HG03354 (cell line): ENCODE measurements around the gene STAB2.

ENCODE experiments used
- ATAC-seq: cut with Tn5 transposase; IDR thresholded peaks from one replicate; pipeline ENCODE4 v1.9.1; 2021; ENCODE audit warnings: mild to moderate bottlenecking; ENCODE audit not compliant: unreplicated experiment, poor library complexity, severe bottlenecking

Gene STAB2

DNA sequence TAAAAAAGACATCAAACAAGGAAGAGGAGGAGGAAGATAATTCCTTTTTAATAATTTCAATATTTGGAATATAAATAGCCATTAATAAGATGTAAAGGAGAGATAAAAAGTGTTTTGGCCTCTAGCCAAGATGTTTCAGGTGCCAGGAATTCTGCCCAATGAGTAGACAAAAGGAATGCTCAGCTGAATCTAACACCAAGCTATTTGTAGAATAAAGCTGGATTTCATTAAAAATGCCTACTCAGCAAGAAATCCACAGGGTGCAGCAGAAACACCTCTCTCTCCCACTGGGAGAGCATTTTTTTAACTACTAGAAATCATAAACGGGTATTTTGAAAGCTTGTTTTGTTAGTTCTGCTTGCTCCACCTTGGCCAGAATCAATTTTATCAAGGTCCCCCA is 4.1 kb upstream of the STAB2 start:
- no peak for ATAC-seq

DNA sequence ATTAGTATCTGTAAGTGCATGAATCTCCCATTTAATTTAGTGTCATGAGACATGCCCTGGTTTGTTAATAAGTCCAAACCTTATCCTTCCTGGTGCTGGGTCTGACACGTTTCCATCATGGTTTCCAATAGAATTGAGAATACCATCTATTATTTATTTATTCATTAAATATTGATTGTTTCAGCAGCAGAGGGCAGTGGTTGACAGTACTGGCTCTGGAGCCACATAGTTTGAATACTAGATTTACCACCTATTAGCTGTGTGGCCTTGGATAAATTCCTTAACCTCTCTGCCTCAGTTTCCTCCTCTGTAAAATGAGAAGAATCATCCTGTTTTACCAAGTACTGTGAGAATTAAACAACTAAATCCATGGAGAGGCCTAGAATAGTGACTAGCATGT is 941 bp upstream of the STAB2 start:
- no peak for ATAC-seq

DNA sequence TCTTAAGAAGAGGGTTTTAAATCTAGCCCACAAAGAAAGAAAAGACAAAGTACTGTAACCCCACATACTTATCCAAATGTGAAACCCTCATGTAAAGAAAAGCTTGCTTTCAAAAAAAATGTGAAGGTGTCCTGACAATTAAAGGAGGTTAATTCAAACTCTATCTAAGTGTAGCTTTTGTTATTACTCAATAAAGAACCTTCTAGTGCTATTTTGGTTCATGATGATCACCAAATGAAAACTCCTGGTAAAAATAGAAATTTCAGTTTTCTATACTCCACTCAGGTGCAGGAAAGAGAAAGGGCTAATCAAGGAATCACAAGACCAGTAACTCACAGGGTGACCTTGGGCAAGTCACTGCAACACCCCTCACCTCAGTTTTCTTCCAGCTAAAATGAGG is 1.6 kb downstream of the STAB2 start:
- no peak for ATAC-seq

DNA sequence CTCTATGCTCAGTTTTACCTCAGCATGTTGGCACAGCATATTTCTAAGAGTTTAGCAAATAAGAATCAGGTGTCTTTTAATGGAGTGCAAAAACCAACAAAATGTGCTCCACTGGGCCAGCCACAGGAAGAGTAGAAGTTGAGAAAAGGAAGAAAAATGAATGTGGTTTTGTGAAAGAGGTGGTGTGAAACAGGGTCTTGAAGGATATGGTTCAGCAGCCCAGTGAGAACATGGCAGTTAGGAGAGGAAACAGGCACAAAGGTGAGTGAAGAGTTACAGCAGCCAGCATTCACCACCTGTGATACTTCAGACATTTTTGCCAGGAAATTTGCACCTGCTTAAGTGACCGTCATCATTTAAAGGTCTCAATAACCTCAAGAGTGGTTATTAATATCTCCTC is 2.4 kb downstream of the STAB2 start:
- no peak for ATAC-seq

DNA sequence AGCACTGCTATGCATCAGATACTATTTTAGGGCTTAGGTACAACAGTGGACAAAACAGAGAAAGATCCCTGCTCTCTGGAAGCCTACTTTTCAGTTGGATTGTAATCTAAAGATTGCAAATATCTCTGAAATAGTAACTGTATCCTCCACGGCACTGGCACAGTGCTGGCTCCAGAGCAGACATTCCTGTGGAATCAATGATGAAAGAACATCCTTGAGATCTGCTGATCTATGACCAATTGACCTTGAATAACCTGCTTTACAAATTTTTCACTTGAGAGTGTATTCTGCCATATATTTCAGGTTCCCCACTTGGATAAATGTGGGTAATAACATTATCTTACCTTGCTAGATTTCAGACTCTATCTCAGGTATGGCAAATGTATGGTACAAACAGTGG is 3.2 kb downstream of the STAB2 start:
- no peak for ATAC-seq

DNA sequence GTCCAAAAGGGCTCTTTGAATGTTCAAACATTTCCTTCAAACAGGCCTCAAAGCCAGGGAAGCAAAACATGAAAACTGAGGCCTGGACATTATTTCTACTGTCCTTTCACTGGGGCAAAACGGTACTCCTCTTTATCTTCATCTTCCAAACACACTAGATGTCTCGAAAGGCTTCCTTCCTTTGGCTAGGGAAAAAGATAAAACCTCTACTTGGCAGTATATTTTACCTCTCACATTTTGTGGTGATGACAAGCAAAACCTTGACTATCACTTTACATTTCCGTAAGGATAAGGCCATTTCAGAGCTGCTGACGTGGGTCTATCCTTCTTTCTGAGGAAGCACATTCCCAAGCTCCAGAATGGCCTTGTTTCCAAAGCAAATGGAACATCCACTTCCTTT is 9.9 kb downstream of the STAB2 start:
- no peak for ATAC-seq

DNA sequence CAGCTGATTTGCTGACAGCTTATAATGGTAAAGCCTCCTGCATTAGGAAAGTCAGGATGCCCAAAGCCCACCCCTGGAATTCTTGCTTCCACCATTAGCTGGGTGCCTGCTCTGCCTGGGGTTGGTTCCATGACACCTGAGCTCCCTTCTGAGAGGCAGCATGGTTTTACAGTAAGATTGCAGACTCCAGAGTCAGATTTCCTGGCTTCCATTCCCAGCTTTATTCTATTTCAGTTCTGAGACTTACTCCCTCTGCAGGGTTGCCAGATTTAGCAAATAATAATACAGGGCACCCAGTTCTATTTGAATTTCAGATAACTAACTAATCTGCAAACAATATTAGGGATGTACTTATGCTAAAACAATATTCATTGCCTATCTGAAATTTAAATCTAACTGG is 12.2 kb downstream of the STAB2 start:
- no peak for ATAC-seq

DNA sequence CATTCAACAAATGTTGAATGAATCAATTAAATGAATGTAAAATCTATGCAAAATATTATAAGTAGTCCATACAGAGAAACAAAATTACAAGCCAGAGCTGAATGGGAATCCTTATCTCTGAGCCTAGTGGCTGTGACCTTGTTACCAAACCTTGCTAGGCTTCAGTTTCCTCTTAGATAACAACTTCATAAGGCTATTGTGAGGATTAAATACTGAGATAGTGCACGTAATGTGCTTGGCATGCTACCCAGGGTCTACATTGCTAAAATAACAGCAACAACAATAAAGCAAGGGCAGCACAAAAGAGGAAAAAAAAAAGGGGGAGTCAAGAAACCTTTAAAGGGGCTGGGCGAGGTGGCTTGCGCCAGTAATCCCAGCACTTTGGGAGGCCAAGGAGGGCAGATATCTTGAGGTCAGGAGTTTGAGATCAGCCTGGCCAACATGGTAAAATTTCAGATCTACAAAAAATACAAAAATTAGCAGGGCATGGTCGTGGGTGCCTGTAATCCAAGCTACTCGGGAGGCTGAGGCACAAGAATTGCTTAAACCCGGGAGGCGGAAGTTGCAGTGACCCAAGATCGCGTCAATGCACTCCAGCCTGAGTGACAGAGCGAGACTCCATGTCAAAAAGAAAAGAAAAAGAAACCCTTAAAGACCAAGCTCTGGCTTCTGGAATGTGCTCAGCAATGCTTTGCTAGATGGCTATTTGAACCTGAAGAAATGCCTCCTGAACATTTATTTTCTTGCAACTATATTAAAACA is 14.1 kb downstream of the STAB2 start:
- no peak for ATAC-seq

DNA sequence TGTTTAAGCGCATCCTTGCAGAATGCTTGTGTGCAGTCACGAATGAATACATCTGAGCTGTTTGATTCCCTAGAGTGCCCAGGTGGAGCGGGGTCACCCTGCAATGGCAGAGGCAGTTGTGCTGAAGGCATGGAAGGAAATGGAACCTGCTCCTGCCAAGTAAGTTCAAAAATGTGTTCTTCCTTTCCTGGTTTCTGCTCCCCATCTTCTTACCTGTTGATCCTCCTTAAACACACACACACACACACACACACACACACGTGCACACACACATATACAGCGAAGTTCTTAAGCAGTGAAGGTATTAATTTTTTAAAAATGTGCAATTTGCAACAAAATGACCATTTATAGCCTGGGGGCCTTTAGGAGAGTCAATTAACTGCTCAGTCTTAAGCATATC is 33.3 kb downstream of the STAB2 start:
- ATAC-seq: no peak

DNA sequence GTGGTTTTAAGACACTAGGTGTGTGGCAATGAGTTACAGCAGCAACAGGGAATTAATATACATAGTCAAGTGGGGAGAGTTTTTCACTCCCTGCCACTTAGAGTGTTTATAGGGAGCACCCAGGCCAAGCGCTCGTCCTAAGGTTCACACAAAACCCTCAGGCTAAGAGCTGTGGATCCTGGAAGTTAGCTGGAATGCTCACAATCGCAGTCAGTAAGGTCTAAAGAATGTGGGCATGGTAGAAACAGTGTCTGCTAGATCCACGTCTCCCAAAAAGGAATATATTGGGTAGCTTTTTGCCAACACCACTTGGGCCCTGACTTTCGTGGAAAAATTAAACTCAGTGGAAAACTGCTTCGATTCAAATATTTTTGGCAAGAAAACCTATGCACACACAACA is 36.6 kb downstream of the STAB2 start:
- ATAC-seq: no peak

DNA sequence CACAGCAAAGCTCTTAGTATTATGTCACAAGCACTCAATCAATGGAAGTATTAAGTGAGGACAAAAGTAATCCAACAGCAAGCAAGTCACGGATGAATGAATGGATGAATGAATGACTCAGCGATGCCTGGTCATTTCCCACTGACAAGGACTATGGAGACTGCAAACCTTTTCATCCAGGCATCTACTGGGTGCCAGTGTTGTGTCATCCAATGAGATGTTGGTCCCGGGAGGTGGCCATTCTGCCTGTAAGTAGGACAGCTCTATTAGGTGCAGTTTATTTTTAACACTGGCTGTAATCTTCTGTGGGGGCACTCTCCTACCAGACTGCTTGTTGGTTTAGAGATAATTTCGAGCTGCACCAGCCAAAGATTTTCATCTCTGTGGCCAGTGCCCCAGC is 39.4 kb downstream of the STAB2 start:
- ATAC-seq: no peak

DNA sequence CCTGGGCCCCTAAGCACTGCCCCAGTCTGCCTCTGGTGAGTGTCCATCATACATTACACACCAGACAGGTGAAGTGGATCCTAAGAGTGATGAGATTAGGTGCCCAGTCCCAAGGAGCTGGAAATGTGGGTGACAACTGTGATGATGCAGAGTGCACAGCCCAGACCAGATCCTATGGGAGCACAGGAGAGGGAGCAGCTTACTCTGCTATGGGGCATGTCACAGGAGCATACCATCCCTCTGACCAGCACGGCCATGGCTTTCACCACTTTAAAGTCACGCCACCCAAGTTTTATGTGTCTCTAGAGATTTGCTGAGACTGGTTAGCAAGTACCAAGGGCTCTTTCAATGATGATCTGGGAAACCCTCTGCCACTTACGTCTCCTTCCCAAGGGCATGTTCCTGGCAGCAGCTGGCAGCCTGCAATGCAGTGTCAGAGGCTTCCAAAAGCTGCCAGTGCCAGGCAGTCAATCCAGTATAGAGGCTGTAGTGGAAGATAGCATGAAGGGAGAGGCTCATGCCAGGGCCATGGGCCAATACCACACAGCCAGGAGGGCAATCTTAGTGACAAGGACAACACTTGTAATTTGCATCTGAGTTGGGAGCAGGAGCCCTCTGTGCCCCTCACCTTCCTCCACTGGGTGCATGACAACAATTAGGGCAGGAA is 40.2 kb downstream of the STAB2 start:
- no peak for ATAC-seq

DNA sequence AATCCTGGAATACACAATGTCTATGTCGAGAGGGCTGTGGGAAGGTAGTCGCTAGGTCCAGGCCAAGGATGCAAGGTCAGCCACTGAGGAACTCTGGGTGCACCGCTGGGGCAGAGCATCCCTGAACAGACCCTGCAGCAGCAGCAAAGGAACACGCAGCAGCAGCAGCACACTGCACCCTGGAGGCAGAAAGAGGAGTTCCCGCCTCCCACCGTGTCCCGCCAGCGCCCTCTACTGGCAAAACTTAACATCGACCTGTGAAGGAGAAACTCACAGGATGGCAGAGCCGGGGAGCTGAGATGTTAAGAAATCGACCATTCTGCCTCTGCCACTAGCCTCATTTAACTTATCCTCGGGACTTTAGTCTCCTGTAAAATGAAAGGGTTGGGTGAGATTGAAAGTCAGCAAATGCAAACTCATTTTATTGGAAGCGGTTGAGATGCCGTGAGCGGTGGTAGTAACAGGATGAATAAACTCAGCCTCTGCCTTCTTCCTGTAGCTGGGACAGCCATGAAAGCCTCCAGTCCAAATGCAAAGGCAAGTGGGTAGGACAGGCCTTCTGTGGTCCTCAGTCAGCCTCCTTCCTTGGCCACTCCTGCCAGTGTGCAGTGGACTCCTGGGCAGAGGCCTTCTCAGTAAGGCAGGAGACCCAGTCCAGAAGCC is 45.6 kb downstream of the STAB2 start:
- ATAC-seq: peak; percentile 95

DNA sequence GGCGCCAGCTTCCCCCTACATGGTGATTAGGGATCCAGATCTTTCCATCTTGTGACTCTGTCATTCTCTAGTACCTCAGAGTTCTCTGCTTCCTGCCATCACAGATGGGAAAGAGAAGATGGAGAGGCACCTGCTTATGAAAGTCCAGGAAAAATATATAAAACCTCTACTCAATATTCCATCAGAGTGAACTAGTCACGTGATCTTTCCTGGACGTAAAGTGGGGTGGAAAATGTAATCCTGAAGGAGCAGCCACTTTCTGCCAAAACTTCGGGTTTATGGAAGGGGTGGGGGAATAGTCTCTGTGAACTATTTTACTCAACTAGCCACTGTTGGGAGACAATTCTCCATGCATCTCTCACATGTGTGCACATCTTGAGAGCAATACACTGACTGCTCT is 47.7 kb downstream of the STAB2 start:
- no peak for ATAC-seq

DNA sequence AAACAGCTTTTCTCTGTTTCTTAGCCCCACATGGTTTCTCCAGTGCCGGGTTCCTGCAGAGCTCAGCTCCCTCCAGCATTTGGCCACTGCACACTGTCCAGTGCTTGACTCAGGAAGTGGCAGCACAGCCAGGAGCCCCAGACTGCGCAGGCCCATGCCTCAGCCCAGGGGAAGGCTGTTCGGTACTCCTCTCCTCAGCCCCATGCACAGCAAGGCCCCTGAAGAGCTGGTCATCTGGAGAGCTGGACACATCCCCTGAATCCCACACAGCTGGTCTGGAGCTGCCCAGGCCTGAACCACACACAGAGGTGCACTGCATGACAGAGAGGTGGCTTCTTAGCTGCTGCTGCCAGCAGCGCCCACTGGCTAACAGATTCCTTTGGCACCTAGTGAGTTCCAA is 48.3 kb downstream of the STAB2 start:
- ATAC-seq: no peak

DNA sequence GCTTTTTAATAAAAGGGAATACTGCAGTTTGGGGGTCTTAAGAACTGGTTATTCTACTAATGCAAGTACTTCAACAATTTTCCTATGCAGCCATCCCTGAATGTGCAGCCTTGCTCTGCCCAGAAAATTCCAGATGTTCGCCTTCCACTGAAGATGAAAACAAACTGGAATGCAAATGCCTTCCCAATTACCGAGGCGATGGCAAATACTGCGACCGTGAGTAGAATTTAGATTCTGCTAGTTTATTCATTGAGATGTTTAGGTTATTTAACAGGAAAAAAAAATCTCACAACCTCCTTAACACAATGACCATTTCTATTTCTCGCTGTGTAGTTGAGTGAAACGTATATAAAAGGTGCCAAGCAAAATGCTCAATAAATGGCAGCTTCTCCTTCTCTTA is 49.9 kb downstream of the STAB2 start:
- no peak for ATAC-seq

DNA sequence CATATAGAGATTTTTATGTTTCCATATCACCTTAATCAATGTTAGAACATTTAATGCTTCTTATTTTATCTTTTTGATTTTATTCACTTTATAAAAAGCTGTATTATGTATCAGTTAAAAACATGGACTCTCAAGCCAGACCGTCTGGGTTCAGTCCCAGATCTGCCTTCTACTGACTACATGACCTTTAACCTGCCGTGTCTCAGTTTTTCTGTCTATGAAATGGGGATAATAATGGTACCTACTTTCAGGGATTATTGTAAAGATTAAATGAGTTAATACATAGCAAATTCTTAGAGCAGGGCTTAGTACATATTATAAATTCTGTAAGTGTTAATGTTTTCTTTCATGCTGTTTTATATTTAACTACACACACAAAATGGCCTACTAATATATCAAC is 50.4 kb downstream of the STAB2 start:
- ATAC-seq: no peak

DNA sequence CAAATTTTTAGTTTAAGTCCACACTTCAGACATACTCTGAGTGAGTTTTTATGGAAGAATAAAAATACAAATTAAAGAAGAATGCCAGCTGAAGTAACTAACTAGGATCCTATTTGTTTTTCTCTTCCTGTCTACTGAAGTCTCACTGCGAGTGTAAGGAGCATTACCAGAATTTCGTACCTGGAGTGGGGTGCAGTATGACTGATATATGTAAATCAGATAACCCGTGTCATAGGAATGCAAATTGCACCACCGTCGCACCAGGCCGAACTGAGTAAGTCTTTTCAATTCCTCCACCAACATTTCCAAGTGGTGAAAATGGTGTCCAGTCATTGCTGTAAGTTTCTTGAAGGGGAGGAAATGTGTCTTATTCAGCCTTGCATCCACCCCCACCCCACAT is 52.9 kb downstream of the STAB2 start:
- ATAC-seq: no peak

DNA sequence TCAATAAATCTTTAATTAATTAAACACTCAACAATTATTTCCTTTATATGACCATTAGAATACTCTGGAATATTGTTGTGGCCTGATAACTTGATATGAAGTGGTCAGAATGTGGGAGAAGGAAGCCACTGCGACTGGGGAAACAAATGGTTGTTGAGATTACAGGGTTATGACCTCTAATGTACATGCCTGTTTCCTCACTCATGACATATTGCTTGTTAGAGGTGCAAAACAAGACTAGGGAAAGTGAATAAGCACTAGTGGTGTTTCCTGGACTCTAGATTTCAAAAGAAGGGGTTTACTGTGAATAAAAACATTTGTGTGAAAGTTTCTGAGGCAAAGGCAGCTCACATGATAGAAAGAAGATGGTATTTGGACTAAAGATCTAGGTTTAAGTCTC is 53.3 kb downstream of the STAB2 start:
- ATAC-seq: no peak

DNA sequence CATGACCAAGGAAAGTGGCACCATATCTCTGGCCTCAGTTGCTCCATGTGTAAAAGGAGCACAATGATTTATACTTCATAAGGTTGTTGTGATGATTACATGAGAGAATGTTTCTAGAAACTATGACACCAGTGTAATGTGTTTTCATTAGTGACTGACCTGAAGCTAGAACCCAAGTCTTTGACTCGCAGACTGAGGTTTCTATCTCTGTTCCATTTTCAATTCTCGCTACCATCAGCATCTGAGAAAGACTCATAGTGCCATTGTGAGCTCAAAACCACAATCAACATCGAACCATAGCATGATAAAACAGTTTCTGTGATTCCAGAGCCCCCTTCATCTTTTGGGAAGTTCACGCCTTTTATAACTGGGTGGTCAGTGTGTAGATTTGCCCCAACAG is 53.8 kb downstream of the STAB2 start:
- no peak for ATAC-seq

DNA sequence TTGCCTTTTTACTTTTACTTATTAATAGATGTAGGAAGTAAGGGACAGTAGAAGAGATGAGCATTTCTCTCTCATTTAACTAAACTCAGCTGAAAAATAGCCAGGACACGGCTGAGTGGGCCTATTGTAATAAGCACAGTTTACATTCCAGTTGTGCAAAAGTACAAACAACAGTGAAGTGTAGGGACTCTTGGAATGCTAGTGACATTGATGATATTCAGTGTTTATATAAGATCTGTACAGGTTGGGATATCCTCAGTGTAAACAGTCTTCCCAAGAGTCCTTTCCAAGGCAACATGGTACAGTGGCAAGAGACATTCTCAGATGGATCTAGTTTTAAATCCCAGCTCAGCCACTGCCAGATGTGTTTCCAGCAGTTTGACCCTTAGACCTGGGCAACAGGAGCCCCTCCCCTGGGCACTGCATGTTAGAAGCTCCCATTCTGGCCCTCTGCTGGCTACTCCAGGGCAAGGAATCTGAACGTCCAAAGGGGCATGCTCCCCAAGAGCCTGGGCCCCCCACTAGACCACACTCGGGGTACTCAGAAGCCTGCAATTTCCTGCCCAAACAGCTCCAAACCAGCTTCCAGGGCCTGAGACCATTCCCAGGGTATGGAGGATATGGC is 55.3 kb downstream of the STAB2 start:
- no peak for ATAC-seq
